Panc1 (cell line): ENCODE data around the gene SRSF5. TPM values are rescaled to one million over a fixed set of nuclear protein-coding genes. Genes with fewer than 3 reads are reported as not detected.

Source experiments
- ATAC-seq: fragments of 200-7000 bp; cut with Tn5 transposase; 2 replicates; pipeline ENCODE4 v1.9.1; 2020; ENCODE audit warnings: mild to moderate bottlenecking, moderate library complexity
- BruUV-seq: library from RNA; stranded (reverse); fragments of 400-500 nt; replicated peaks from 2 replicates; lab custom pipeline; 2021; lab: Mats Ljungman, UMichigan
- CTCF ChIA-PET: fragments of 300-600 bp; sonication (Branson Sonifier 250); formaldehyde crosslinking; loops from one replicate; lab custom pipeline; 2022; ENCODE audit warnings: antibody characterized with exemption; lab: Charles Lee
- POLR2A ChIA-PET: fragments of 300-600 bp; sonication (Branson Sonifier 250); formaldehyde crosslinking; loops from one replicate; lab custom pipeline; 2022; ENCODE audit warnings: antibody characterized with exemption; lab: Charles Lee
- DNase-seq: peaks from one replicate; pipeline ENCODE4 v3.0.0-alpha.2; 2010; ENCODE audit warnings: low read depth, low spot score
- H3K27ac ChIP-seq: 2 replicates; pipeline ENCODE4 v1.5.1; 2011; ENCODE audit warnings: mild to moderate bottlenecking, low read length, inconsistent platforms
- H3K27me3 ChIP-seq: fragments of 200-500 bp; sonication (Bioruptor generic); 2 replicates; pipeline ENCODE4 v1.6.0; 2014; ENCODE audit warnings: low read length, inconsistent platforms; ENCODE audit not compliant: control insufficient read depth, insufficient read depth
- H3K36me3 ChIP-seq: fragments of 200-500 bp; sonication (Bioruptor generic); 2 replicates; pipeline ENCODE4 v1.5.1; 2014; ENCODE audit warnings: inconsistent platforms, mild to moderate bottlenecking, low read length, moderate library complexity; ENCODE audit not compliant: control insufficient read depth, insufficient read depth
- H3K4me1 ChIP-seq: 2 replicates; pipeline ENCODE4 v1.5.1; 2011; ENCODE audit warnings: inconsistent platforms, mild to moderate bottlenecking, low read length, moderate library complexity; ENCODE audit not compliant: control insufficient read depth, insufficient read depth
- H3K4me3 ChIP-seq, 2 experiments: 2 replicates each; pipeline ENCODE4 v1.5.1; 2011 to 2012; ENCODE audit warnings: low read depth in 2 of 2, low read length in 2 of 2, mild to moderate bottlenecking in 2 of 2, inconsistent platforms in 1 of 2, moderate library complexity in 1 of 2
- H3K9me3 ChIP-seq: fragments of 200-500 bp; sonication (Bioruptor generic); 2 replicates; pipeline ENCODE4 v1.5.1; 2014; ENCODE audit warnings: low read depth, mild to moderate bottlenecking, inconsistent platforms, low read length, moderate library complexity; ENCODE audit not compliant: control insufficient read depth, insufficient read depth
- CTCF ChIP-seq: fragments of 450-650 bp; IDR thresholded peaks from 2 replicates; pipeline ENCODE4 v1.5.1; 2017; ENCODE audit warnings: mild to moderate bottlenecking
- POLR2AphosphoS5 ChIP-seq: IDR thresholded peaks from 2 replicates; pipeline ENCODE4 v1.6.1; 2012; ENCODE audit warnings: mild to moderate bottlenecking, low read depth, low read length, moderate library complexity
- SIN3A ChIP-seq: IDR thresholded peaks from 2 replicates; pipeline ENCODE4 v1.6.1; 2012; ENCODE audit warnings: low read depth, mild to moderate bottlenecking, low read length, moderate library complexity, borderline replicate concordance; ENCODE audit not compliant: insufficient read depth
- TCF7L2 ChIP-seq: IDR thresholded peaks from 2 replicates; pipeline ENCODE4 v1.6.1; 2011; ENCODE audit warnings: mild to moderate bottlenecking, low read depth, low read length, inconsistent platforms
- in situ Hi-C: cut with HindIII; loops from 2 replicates; pipeline ENCODE4 v1.10.0; 2016; ENCODE audit warnings: low sequenced_read_pairs, low pct_unique_long_range_greater_than_20kb
- intact Hi-C: fragments of 100-400 bp; cut with micrococcal nuclease; formaldehyde crosslinking; loops from one replicate; pipeline ENCODE4 v1.10.0; 2022; ENCODE audit not compliant: unreplicated experiment
- total RNA-seq: library from RNA; stranded (reverse); gene quantifications from one replicate; pipeline ENCODE4 v1.2.1, GENCODE V29; 2021; ENCODE audit not compliant: unreplicated experiment
- TF ChIP-seq, protein P1 (sequence below), 2 experiments: IDR thresholded peaks; 2 replicates each; pipeline ENCODE4 v1.6.1; 2011 to 2012; ENCODE audit warnings: low read depth in 2 of 2, control low read depth in 1 of 2, low read length in 1 of 2, mild to moderate bottlenecking in 1 of 2, moderate library complexity in 1 of 2; ENCODE audit not compliant: insufficient read depth in 1 of 2

The SRSF5 gene
- total RNA-seq, 1 experiment from 2014 or later = 154 TPM

GRCh38 chr14:69804902-69805301 is 38.0 kb downstream of the SRSF5 start:
- no peak overlapping the region for H3K27ac ChIP-seq
- in situ Hi-C loops = no loop called here
- no peaks in the 10 kb centered on the region for H3K9me3 ChIP-seq
- intact Hi-C loops = no loop called here
- ChIA-PET POLR2A (no interaction called here), CTCF (no interaction called here)
- H3K4me1 ChIP-seq = no peaks in the 10 kb centered on the region
- no TSS peak for BruUV-seq
- no peaks in the 10 kb centered on the region for H3K27me3 ChIP-seq
- TF ChIP-seq TCF7L2 = no peak
- ATAC-seq (no peak), DNase-seq (no peak)
- no peak overlapping the region for H3K4me3 ChIP-seq
- no peaks in the 10 kb centered on the region for H3K36me3 ChIP-seq

DNA sequence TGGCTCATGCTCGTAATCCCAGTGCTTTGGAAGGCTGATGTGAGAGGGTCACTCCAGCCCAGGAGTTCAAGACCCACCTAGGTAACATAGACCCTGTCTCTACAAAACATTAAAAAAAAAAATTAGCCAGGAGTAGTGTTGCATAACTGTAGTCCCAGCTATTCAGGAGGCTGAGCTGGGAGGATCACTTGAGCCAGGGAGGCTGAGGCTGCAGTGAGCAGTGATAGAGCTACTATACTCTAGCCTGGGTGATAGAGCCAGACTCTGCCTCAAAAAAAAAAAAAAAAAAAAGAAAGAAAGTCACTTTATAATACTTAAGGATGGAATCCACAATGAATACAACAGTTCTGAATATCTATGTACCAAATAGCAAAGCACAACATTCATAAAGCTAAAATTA is 40.2 kb downstream of the SRSF5 start:
- no TSS peak for BruUV-seq
- POLR2A ChIA-PET = no interaction called here
- Histone ChIP-seq H3K4me1 (no peaks in the 10 kb centered on the region), H3K27ac (no peak overlapping the region), H3K4me3 (no peak overlapping the region), H3K9me3 (no peaks in the 10 kb centered on the region), H3K36me3 (no peaks in the 10 kb centered on the region), H3K27me3 (no peaks in the 10 kb centered on the region)
- ATAC-seq (no peak), DNase-seq (no peak)
- no peak for TF ChIP-seq TCF7L2
- TF ChIP-seq POLR2AphosphoS5 = no peak
- TF ChIP-seq SIN3A = no peak
- TF ChIP-seq, protein P1, sequence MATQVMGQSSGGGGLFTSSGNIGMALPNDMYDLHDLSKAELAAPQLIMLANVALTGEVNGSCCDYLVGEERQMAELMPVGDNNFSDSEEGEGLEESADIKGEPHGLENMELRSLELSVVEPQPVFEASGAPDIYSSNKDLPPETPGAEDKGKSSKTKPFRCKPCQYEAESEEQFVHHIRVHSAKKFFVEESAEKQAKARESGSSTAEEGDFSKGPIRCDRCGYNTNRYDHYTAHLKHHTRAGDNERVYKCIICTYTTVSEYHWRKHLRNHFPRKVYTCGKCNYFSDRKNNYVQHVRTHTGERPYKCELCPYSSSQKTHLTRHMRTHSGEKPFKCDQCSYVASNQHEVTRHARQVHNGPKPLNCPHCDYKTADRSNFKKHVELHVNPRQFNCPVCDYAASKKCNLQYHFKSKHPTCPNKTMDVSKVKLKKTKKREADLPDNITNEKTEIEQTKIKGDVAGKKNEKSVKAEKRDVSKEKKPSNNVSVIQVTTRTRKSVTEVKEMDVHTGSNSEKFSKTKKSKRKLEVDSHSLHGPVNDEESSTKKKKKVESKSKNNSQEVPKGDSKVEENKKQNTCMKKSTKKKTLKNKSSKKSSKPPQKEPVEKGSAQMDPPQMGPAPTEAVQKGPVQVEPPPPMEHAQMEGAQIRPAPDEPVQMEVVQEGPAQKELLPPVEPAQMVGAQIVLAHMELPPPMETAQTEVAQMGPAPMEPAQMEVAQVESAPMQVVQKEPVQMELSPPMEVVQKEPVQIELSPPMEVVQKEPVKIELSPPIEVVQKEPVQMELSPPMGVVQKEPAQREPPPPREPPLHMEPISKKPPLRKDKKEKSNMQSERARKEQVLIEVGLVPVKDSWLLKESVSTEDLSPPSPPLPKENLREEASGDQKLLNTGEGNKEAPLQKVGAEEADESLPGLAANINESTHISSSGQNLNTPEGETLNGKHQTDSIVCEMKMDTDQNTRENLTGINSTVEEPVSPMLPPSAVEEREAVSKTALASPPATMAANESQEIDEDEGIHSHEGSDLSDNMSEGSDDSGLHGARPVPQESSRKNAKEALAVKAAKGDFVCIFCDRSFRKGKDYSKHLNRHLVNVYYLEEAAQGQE (IDR thresholded peaks at IDR 0.05; ENCODE audit: insufficient read depth in 1 of 2, low read depth in 2 of 2, low read length in 1 of 2) = no peak
- TF ChIP-seq CTCF = no peak
- CTCF ChIA-PET = no interaction called here
- in situ Hi-C loops = no loop called here
- intact Hi-C loops = no loop called here

GRCh38 chr14:69808919-69809808 is 42.2 kb downstream of the SRSF5 start:
- ATAC-seq = no peak
- no peaks in the 10 kb centered on the region for H3K27me3 ChIP-seq
- no peaks in the 10 kb centered on the region for H3K9me3 ChIP-seq
- H3K36me3 ChIP-seq = no peaks in the 10 kb centered on the region
- no peaks in the 10 kb centered on the region for H3K4me1 ChIP-seq
- H3K27ac ChIP-seq = no peak overlapping the region
- no peak overlapping the region for H3K4me3 ChIP-seq
- DNase-seq = no peak
- in situ Hi-C loops = no loop called here
- intact Hi-C loops = no loop called here
- CTCF ChIA-PET = no interaction called here
- POLR2A ChIA-PET = no interaction called here
- BruUV-seq = no TSS peak
- TF ChIP-seq, protein P1 (IDR thresholded peaks at IDR 0.05; ENCODE audit: insufficient read depth in 1 of 2, low read depth in 2 of 2, low read length in 1 of 2) = no peak
- no peak for TF ChIP-seq CTCF
- no peak for TF ChIP-seq SIN3A
- TF ChIP-seq TCF7L2 = no peak
- no peak for TF ChIP-seq POLR2AphosphoS5
